ENCODE results near the gene RBM47. TPM values are rescaled to one million over a fixed set of nuclear protein-coding genes. Genes with fewer than 3 reads are reported as not detected.

RBM47 gene
- total RNA-seq, 1 experiment from 2014 or later: 78.0 TPM

GRCh38 chr4:40608628-40609027 is 21.0 kb downstream of the RBM47 start:
- Histone ChIP-seq H3K4me2 (no peak overlapping the region), H3K4me1 (replicated peaks; ENCODE audit: insufficient read depth) (peaks cover 7% of the 10 kb centered on the region), H3K36me3 (ENCODE audit: low read depth) (peaks cover 8% of the 10 kb centered on the region; the same call in 1 of the 2 replicates), H3K27me3 (ENCODE audit: insufficient read depth, low read depth) (no peaks in the 10 kb centered on the region), H3K27ac (0 out of 2 replicates have a peak overlapping the region, but pooled peaks have one; percentile 4), H2AFZ (no peak overlapping the region), H3K79me2 (ENCODE audit: low read depth) (peaks cover 100% of the 10 kb centered on the region), H3K9me3 (ENCODE audit: insufficient read depth, low read depth) (no peaks in the 10 kb centered on the region), H3F3A (ENCODE audit: insufficient read depth, low read depth) (peaks cover 22% of the 10 kb centered on the region), H4K20me1 (ENCODE audit: insufficient read depth) (peaks cover 46% of the 10 kb centered on the region), H3K9me2 (ENCODE audit: insufficient read depth) (no peaks in the 10 kb centered on the region), H3K4me3 (no peak overlapping the region)
- no peak for TF ChIP-seq EZH2 (IDR thresholded peaks at IDR 0.05; ENCODE audit: low read depth)
- TF ChIP-seq, protein P1, sequence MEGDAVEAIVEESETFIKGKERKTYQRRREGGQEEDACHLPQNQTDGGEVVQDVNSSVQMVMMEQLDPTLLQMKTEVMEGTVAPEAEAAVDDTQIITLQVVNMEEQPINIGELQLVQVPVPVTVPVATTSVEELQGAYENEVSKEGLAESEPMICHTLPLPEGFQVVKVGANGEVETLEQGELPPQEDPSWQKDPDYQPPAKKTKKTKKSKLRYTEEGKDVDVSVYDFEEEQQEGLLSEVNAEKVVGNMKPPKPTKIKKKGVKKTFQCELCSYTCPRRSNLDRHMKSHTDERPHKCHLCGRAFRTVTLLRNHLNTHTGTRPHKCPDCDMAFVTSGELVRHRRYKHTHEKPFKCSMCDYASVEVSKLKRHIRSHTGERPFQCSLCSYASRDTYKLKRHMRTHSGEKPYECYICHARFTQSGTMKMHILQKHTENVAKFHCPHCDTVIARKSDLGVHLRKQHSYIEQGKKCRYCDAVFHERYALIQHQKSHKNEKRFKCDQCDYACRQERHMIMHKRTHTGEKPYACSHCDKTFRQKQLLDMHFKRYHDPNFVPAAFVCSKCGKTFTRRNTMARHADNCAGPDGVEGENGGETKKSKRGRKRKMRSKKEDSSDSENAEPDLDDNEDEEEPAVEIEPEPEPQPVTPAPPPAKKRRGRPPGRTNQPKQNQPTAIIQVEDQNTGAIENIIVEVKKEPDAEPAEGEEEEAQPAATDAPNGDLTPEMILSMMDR (conservative IDR thresholded peaks at IDR 0.05): no peak
- no peak for DNase-seq
- POLR2A ChIA-PET (ENCODE audit: unreplicated experiment): interaction anchor here (0.6 kb wide), 1 partner anchor 32 kb away, joined by 5 read pairs; no protein-coding TSS in a partner anchor
- no TSS peak for BruUV-seq (replicated peaks)
- intact Hi-C loops (cut with micrococcal nuclease; ENCODE audit: unreplicated experiment): no loop called here
- CTCF ChIA-PET: interaction anchor here (0.7 kb wide), 1 partner anchor 21 kb away, joined by 3 read pairs; no protein-coding TSS in a partner anchor

DNA sequence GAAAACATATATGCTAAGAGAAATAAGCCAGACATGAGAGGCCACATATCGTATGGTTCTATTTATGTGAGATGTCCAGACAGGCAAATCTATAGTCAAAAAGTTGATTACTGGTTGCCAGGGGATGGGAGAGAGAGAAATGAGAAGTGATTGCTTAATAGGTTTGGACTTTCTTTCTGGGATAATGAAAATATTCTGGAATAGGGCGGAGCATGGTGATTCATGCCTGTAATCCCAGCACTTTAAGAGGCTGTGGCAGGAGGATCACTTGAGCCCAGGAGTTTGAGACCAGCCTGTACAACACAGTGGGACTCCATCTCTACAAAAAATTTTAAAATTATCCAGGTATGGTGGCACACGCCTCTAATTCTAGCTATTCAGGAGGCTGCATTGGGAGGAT is 22.4 kb downstream of the RBM47 start:
- Histone ChIP-seq H3K9me3 (ENCODE audit: insufficient read depth, low read depth) (no peaks in the 10 kb centered on the region), H3K27me3 (ENCODE audit: insufficient read depth, low read depth) (no peaks in the 10 kb centered on the region), H3K79me2 (ENCODE audit: low read depth) (peaks cover 100% of the 10 kb centered on the region), H3K4me3 (no peak overlapping the region), H3K4me2 (no peak overlapping the region), H2AFZ (no peak overlapping the region), H3K27ac (0 out of 2 replicates have a peak overlapping the region, but pooled peaks have one; percentile 6), H3K9me2 (ENCODE audit: insufficient read depth) (no peaks in the 10 kb centered on the region), H3K4me1 (replicated peaks; ENCODE audit: insufficient read depth) (peaks cover 7% of the 10 kb centered on the region), H3F3A (ENCODE audit: insufficient read depth, low read depth) (peaks cover 18% of the 10 kb centered on the region), H4K20me1 (ENCODE audit: insufficient read depth) (peaks cover 35% of the 10 kb centered on the region), H3K36me3 (ENCODE audit: low read depth) (peaks cover 8% of the 10 kb centered on the region; the same call in 1 of the 2 replicates)
- TF ChIP-seq, protein P1 (conservative IDR thresholded peaks at IDR 0.05): no peak
- TF ChIP-seq EZH2 (IDR thresholded peaks at IDR 0.05; ENCODE audit: low read depth): no peak
- ChIA-PET CTCF (no interaction called here), POLR2A (ENCODE audit: unreplicated experiment) (no interaction called here)
- no TSS peak for BruUV-seq (replicated peaks)
- intact Hi-C loops (cut with micrococcal nuclease; ENCODE audit: unreplicated experiment): no loop called here
- no peak for DNase-seq

DNA sequence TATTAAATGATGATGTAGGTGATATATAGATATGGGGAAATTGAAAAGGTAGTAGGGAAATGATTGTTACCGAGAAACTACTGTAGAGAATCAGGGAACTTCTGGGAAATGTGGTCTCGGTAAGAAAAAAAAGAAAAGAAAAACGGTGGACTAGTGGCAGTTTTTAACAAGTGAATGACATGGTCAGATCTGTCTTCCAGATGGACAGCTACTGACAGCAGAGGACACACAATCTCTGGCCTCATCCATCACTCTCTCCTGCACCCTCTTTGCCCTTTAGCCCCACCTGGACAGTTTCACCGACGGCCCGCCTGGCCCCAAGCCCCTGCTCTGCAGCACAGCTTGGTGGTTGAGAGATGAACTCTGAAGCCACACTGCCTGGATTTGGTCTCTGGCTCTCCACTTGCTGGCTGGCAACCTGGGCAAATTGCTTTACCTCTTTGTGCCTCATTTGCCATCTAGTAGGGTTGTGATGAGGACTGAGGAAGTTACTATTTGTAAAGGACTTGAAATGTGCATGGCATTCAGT is 23.4 kb downstream of the RBM47 start:
- POLR2A ChIA-PET (ENCODE audit: unreplicated experiment): no interaction called here
- Histone ChIP-seq H3K27ac (no peak overlapping the region), H3K4me3 (no peak overlapping the region), H3F3A (ENCODE audit: insufficient read depth, low read depth) (peaks cover 23% of the 10 kb centered on the region), H3K79me2 (ENCODE audit: low read depth) (peaks cover 100% of the 10 kb centered on the region), H3K4me2 (no peak overlapping the region), H2AFZ (no peak overlapping the region), H3K27me3 (ENCODE audit: insufficient read depth, low read depth) (no peaks in the 10 kb centered on the region), H3K36me3 (ENCODE audit: low read depth) (peaks cover 7% of the 10 kb centered on the region; the same call in 1 of the 2 replicates), H3K4me1 (replicated peaks; ENCODE audit: insufficient read depth) (peaks cover 7% of the 10 kb centered on the region), H3K9me2 (ENCODE audit: insufficient read depth) (no peaks in the 10 kb centered on the region), H4K20me1 (ENCODE audit: insufficient read depth) (peaks cover 42% of the 10 kb centered on the region), H3K9me3 (ENCODE audit: insufficient read depth, low read depth) (no peaks in the 10 kb centered on the region)
- no peak for DNase-seq
- TF ChIP-seq EZH2 (IDR thresholded peaks at IDR 0.05; ENCODE audit: low read depth): no peak
- TF ChIP-seq, protein P1 (conservative IDR thresholded peaks at IDR 0.05): no peak
- CTCF ChIA-PET: no interaction called here
- intact Hi-C loops (cut with micrococcal nuclease; ENCODE audit: unreplicated experiment): no loop called here
- no TSS peak for BruUV-seq (replicated peaks)
